Upper lobe of left lung (tissue), 4 donors: ENCODE results near the gene JAZF1.

Experiments used
- POLR2A ChIP-seq, 4 donors: fragments of 450-650 bp; IDR thresholded peaks; one replicate each; pipeline ENCODE4 v1.5.1; 2016 to 2017; ENCODE audit warnings: antibody characterized with exemption in 4 of 4, mild to moderate bottlenecking in 2 of 4
- POLR2AphosphoS5 ChIP-seq, 2 donors: sonication (generic); formaldehyde crosslinking; IDR thresholded peaks; one replicate each; pipeline ENCODE4 v1.5.1; 2017; ENCODE audit warnings: antibody characterized with exemption in 2 of 2
- TF ChIP-seq, protein P1 (sequence below), 6 experiments: fragments of 450-650 bp in 4 of 6; fragments of 200-600 bp in 2 of 6; sonication (generic) in 2 of 6; IDR thresholded peaks; one replicate each; pipeline ENCODE4 v1.5.1; 2016 to 2019; ENCODE audit warnings: antibody characterized with exemption in 6 of 6

GRCh38 chr7:27799212-27799611, 381.4 kb downstream of the JAZF1 start:
- TF ChIP-seq, protein P1, sequence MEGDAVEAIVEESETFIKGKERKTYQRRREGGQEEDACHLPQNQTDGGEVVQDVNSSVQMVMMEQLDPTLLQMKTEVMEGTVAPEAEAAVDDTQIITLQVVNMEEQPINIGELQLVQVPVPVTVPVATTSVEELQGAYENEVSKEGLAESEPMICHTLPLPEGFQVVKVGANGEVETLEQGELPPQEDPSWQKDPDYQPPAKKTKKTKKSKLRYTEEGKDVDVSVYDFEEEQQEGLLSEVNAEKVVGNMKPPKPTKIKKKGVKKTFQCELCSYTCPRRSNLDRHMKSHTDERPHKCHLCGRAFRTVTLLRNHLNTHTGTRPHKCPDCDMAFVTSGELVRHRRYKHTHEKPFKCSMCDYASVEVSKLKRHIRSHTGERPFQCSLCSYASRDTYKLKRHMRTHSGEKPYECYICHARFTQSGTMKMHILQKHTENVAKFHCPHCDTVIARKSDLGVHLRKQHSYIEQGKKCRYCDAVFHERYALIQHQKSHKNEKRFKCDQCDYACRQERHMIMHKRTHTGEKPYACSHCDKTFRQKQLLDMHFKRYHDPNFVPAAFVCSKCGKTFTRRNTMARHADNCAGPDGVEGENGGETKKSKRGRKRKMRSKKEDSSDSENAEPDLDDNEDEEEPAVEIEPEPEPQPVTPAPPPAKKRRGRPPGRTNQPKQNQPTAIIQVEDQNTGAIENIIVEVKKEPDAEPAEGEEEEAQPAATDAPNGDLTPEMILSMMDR (IDR thresholded peaks at IDR 0.05), result no peak
- TF ChIP-seq POLR2A (IDR thresholded peaks at IDR 0.05) (no peak), POLR2AphosphoS5 (IDR thresholded peaks at IDR 0.05) (no peak)
